ENCODE results near the gene RAET1E.

Gene RAET1E, protein sequence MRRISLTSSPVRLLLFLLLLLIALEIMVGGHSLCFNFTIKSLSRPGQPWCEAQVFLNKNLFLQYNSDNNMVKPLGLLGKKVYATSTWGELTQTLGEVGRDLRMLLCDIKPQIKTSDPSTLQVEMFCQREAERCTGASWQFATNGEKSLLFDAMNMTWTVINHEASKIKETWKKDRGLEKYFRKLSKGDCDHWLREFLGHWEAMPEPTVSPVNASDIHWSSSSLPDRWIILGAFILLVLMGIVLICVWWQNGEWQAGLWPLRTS

DNA sequence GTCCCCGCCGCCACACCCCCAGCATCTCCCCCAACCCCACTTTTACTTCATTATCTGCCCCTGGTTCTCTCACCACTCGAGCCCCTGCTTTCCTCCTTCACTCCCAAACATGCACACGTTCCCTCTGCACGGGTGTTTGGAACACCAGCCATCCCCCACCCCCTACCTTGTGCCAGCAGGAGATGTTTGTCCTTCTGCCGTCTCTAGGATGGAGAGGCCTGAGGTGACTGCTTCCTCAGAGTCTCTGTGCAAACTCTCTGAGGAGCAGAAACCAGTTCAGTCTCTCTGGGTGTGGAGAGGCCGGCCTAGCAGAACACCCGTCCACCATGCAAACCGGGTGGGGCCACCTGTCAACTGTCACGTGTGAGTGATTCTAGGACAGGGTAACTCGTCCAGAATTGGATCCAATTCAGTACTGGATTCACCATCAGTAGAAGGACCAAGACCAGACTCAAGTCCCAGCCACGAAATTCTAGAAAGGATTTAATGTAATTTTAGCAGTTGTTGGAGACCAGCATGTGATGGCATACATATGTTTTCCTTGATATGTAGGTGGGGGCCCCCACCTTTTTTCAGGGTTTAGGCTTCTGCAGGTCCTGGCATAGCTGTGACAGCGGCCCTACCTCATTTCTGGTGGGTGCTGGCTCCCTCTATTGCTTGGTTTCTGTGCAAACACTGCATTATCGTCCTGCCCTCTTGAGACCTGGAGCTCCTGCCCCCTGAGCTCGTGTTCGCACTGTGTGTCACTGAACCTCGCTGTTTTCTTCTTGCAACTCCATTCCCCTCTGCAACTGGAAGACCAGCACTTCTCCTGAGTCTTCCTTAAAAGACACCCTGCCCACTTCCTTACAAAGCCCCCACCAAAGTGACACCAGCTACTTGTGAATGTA lies at the start of gene RAET1E:
TSS of gene RAET1E (minus strand) at position 259 of the 890 bp plus-strand sequence. CDS start 7,212 bp downstream, outside the sequence.
- TF ChIP-seq GATA3 (IDR thresholded peaks at IDR 0.05; ENCODE audit: low read depth, low read length): no peak
- TF ChIP-seq GATA2 (IDR thresholded peaks at IDR 0.05; ENCODE audit: low read depth, low read length): no peak

- no peak for TF ChIP-seq GATA3 (IDR thresholded peaks at IDR 0.05; ENCODE audit: low read depth, low read length)
- TF ChIP-seq GATA2 (IDR thresholded peaks at IDR 0.05; ENCODE audit: low read depth, low read length): no peak
Observed at GRCh38 chr6:149942461-149942829, 44.5 kb upstream of the RAET1E start.

DNA sequence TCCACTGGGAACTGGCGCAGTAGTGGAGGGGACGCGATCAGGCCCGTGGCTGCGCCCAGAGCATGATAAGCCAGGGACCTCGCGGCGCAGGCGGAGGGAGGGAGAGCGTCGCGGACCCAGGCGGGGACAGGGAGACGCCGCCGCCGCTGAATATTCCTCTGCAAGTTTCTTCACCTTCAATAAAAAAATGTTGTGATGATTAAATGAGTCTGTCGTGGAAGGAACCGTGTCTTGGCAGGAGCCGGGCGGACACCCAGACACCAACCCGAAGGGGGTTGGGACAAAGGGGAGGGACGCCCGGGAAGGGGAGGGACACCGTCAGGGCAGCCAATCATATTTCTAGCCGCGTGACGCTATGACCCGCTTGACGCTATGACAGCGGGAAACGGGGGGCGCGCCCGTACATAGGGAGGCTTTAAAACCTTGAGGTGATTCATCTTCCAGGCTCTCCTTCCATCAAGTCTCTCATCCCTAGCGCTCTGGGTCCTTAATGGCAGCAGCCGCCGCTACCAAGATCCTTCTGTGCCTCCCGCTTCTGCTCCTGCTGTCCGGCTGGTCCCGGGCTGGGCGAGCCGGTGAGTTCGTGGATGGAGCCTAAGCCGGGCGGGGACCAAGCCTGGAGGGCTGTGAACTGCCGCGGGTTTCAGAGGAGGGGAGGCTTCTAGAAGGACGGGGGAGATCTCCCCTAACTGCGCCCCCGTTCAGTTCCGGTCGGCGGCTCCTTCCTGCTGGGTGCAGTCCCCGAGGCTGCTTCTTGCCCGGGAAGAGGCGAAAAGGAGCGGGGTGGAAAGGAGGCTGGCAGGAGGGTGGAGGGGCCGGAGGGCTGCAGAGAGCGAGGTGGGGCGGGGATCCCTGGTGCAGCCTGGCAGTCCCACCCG lies 43.9 kb upstream of the RAET1E start, which contains the start of gene ULBP2:
TSS of gene ULBP2 (plus strand) at position 432 of the 878 bp plus-strand sequence. CDS start at position 491, 59 bp downstream.
- TF ChIP-seq GATA3 (IDR thresholded peaks at IDR 0.05; ENCODE audit: low read depth, low read length) (no peak), GATA2 (IDR thresholded peaks at IDR 0.05; ENCODE audit: low read depth, low read length) (no peak)

- no peak for TF ChIP-seq GATA3 (IDR thresholded peaks at IDR 0.05; ENCODE audit: low read depth, low read length)
- TF ChIP-seq GATA2 (IDR thresholded peaks at IDR 0.05; ENCODE audit: low read depth, low read length): no peak
Observed at GRCh38 chr6:149940672-149940982, 42.7 kb upstream of the RAET1E start.

DNA sequence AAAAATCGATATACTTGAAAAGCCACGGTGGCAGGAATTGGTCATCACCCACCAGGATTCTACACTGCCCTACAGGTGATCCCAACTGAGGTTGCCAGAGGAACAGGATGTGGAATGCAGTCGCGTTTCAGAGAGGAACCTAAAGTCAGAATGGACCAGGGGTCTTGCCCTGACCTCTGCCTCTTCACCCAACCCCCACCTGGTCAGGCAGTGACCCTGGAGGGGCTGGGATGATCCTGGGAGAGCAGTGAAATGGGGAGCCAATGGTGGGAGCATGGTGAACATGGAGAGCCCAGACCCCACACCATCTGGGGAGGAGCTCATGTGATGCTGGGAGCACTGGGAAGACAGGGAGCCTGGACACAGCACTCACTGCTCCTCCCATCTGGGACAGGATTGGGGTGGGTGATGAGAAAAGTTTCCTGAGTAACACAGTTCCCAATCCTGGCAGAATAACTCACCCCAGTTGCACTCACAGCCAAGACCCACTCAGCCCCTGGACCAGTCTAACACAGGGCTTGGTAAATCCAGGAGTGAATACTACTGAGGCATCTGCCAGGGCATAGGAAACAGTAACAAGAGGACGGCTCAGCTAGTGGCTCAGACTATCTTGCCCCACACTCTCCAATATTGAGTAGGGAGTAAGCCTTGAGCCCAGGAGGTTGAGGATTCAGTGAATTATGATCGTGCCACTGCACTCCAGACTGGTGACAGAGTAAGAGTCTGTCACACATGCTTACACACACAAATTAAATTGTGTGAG lies 42.2 kb upstream of the RAET1E start:
- TF ChIP-seq GATA3 (IDR thresholded peaks at IDR 0.05; ENCODE audit: low read depth, low read length) (no peak), GATA2 (IDR thresholded peaks at IDR 0.05; ENCODE audit: low read depth, low read length) (no peak)

DNA sequence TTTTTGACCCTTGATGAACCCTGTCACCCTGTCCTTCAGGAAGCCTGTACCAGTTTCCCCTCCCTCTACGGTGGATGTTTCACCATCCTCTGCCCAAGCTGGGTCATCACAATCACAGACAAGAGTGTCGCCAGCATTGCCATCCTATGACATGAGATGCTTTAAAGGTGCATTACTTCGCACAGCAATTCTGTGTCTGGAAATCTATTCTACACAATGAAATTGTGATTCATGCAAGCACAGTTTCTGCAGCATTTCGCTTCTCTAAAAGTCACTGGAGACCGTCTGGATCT lies 41.4 kb upstream of the RAET1E start:
- TF ChIP-seq GATA3 (IDR thresholded peaks at IDR 0.05; ENCODE audit: low read depth, low read length) (no peak), GATA2 (IDR thresholded peaks at IDR 0.05; ENCODE audit: low read depth, low read length) (no peak)

GRCh38 chr6:149938571-149939355 lies 40.9 kb upstream of the RAET1E start:
- no peak for TF ChIP-seq GATA3 (IDR thresholded peaks at IDR 0.05; ENCODE audit: low read depth, low read length)
- no peak for TF ChIP-seq GATA2 (IDR thresholded peaks at IDR 0.05; ENCODE audit: low read depth, low read length)

DNA sequence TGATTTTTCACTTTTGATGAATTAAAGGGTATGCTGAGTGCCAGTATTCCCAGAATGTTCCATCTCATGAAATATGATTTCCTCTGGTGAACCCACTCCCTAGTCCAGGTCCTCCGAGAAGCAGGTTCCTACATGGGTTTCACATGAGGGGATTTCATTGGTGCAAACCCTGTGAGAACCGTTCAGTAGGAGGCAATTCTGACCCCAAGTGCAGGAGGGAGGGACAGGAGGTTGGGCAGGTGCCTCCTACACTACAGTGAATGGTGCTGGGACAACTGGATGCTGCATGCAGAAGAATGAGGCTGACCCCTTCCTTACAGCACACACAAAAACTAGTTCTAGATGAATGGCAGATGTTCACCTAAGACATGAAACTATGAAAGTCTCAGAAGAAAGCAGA lies 38.8 kb upstream of the RAET1E start:
- TF ChIP-seq GATA3 (IDR thresholded peaks at IDR 0.05; ENCODE audit: low read depth, low read length) (no peak), GATA2 (IDR thresholded peaks at IDR 0.05; ENCODE audit: low read depth, low read length) (no peak)

GRCh38 chr6:149935668-149936067 lies 37.8 kb upstream of the RAET1E start:
- TF ChIP-seq GATA2 (IDR thresholded peaks at IDR 0.05; ENCODE audit: low read depth, low read length): no peak
- no peak for TF ChIP-seq GATA3 (IDR thresholded peaks at IDR 0.05; ENCODE audit: low read depth, low read length)

GRCh38 chr6:149935246-149935645 lies 37.3 kb upstream of the RAET1E start:
- TF ChIP-seq GATA3 (IDR thresholded peaks at IDR 0.05; ENCODE audit: low read depth, low read length): no peak
- TF ChIP-seq GATA2 (IDR thresholded peaks at IDR 0.05; ENCODE audit: low read depth, low read length): no peak

- no peak for TF ChIP-seq GATA3 (IDR thresholded peaks at IDR 0.05; ENCODE audit: low read depth, low read length)
- TF ChIP-seq GATA2 (IDR thresholded peaks at IDR 0.05; ENCODE audit: low read depth, low read length): no peak
Observed at GRCh38 chr6:149934249-149935156, 36.6 kb upstream of the RAET1E start.

DNA sequence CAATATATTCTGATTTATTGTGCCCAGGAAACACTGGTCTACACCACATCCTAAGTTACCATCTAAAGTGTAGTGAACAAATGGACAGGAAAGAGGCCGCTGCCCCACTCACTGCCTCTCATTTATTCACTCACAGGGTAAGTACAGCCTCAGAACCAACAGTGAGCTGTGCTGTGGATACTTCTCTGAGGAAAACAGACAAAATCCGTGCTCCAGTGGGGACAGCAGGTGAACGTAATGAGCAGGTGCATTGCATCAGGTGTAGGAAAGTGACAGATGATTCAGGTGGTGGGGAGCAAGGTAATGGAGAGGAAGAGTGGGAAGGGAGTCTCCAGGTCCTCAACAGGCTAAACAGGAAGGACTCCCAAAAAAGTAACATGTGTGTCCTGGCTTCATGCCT lies 35.5 kb upstream of the RAET1E start:
- no peak for TF ChIP-seq GATA3 (IDR thresholded peaks at IDR 0.05; ENCODE audit: low read depth, low read length)
- no peak for TF ChIP-seq GATA2 (IDR thresholded peaks at IDR 0.05; ENCODE audit: low read depth, low read length)

All from SH-SY5Y (cell line).